GM12891 (cell line): ENCODE measurements around the gene SMTN.

Source experiments
- PAX5 ChIP-seq: IDR thresholded peaks from 2 replicates; pipeline ENCODE4 v1.6.1; 2011; ENCODE audit warnings: low read length, moderate library complexity, mild to moderate bottlenecking; ENCODE audit not compliant: insufficient read depth, severe bottlenecking
- POLR2A ChIP-seq: IDR thresholded peaks from 2 replicates; pipeline ENCODE4 v1.6.1; 2011; ENCODE audit warnings: low read depth, low read length, control low read depth
- POLR2AphosphoS5 ChIP-seq: IDR thresholded peaks from 2 replicates; pipeline ENCODE4 v1.6.1; 2011; ENCODE audit warnings: low read depth, low read length, control low read depth
- POU2F2 ChIP-seq: IDR thresholded peaks from 2 replicates; pipeline ENCODE4 v1.6.1; 2011; ENCODE audit warnings: low read depth, mild to moderate bottlenecking, control low read depth, low read length, moderate library complexity
- TAF1 ChIP-seq: IDR thresholded peaks from 2 replicates; pipeline ENCODE4 v1.6.1; 2011; ENCODE audit warnings: low read depth, low read length, control low read depth

GRCh38 chr22:31039393-31039792 is 41.7 kb upstream of the SMTN start:
- TF ChIP-seq POLR2AphosphoS5 (no peak), POLR2A (no peak), PAX5 (no peak), TAF1 (no peak), POU2F2 (no peak)
